Neural progenitor cell (in vitro differentiated cells): ENCODE measurements around the gene CSHL1. TPM values are rescaled to one million over a fixed set of nuclear protein-coding genes. Genes with fewer than 3 reads are reported as not detected.

ENCODE experiments used
- DNase-seq: peaks from one replicate; pipeline ENCODE4 v3.0.0-alpha.2; 2016; ENCODE audit warnings: low spot score
- H2AFZ ChIP-seq: fragments of 200-600 bp; sonication (generic); replicated peaks from 2 replicates; pipeline ENCODE4 v1.6.1; 2016; ENCODE audit warnings: antibody characterized with exemption
- H3F3A ChIP-seq: fragments of 200-600 bp; sonication (generic); 2 replicates; pipeline ENCODE4 v1.6.1; 2016; ENCODE audit warnings: antibody characterized with exemption, low read depth
- H3K27ac ChIP-seq: fragments of 200-600 bp; sonication (generic); 2 replicates; pipeline ENCODE4 v1.5.1; 2016; ENCODE audit warnings: mild to moderate bottlenecking
- H3K27me3 ChIP-seq: fragments of 200-600 bp; sonication (generic); 2 replicates; pipeline ENCODE4 v1.6.1; 2016; ENCODE audit warnings: mild to moderate bottlenecking, moderate library complexity
- H3K36me3 ChIP-seq: fragments of 200-600 bp; sonication (generic); 2 replicates; pipeline ENCODE4 v1.5.1; 2016
- H3K4me1 ChIP-seq: fragments of 200-600 bp; sonication (generic); 2 replicates; pipeline ENCODE4 v1.6.1; 2016; ENCODE audit warnings: mixed run types
- H3K4me2 ChIP-seq: fragments of 200-600 bp; sonication (generic); 2 replicates; pipeline ENCODE4 v1.6.1; 2016
- H3K4me3 ChIP-seq: fragments of 200-600 bp; sonication (generic); 2 replicates; pipeline ENCODE4 v1.5.1; 2016
- H3K79me2 ChIP-seq: fragments of 200-600 bp; sonication (generic); 2 replicates; pipeline ENCODE4 v1.6.1; 2016; ENCODE audit warnings: low read depth
- H3K9ac ChIP-seq: fragments of 200-600 bp; sonication (generic); 2 replicates; pipeline ENCODE4 v1.6.1; 2016
- H3K9me3 ChIP-seq: fragments of 200-600 bp; sonication (generic); 2 replicates; pipeline ENCODE4 v1.5.1; 2016; ENCODE audit warnings: low read depth
- H4K20me1 ChIP-seq: fragments of 200-600 bp; sonication (generic); 2 replicates; pipeline ENCODE4 v1.6.1; 2016; ENCODE audit warnings: low read depth
- H3K27ac Mint-ChIP-seq: 3 replicates; pipeline ENCODE4 v1.8.0; 2021; ENCODE audit warnings: mixed read lengths
- H3K27me3 Mint-ChIP-seq: 2 replicates; pipeline ENCODE4 v1.8.0; 2022; ENCODE audit warnings: low read depth, mild to moderate bottlenecking, inconsistent platforms, moderate library complexity, mixed read lengths; ENCODE audit not compliant: insufficient read depth
- H3K36me3 Mint-ChIP-seq: 3 replicates; pipeline ENCODE4 v1.8.0; 2021; ENCODE audit warnings: mixed read lengths
- H3K4me1 Mint-ChIP-seq: 3 replicates; pipeline ENCODE4 v1.8.0; 2021; ENCODE audit warnings: mixed read lengths
- H3K4me3 Mint-ChIP-seq: 3 replicates; pipeline ENCODE4 v1.8.0; 2021; ENCODE audit warnings: mild to moderate bottlenecking, moderate library complexity, mixed read lengths
- H3K9me3 Mint-ChIP-seq: 3 replicates; pipeline ENCODE4 v1.8.0; 2020; ENCODE audit warnings: mixed read lengths
- CTCF ChIP-seq: fragments of 200-600 bp; sonication (generic); IDR thresholded peaks from 2 replicates; pipeline ENCODE4 v1.5.1; 2017; ENCODE audit warnings: antibody characterized with exemption, mild to moderate bottlenecking
- EZH2 ChIP-seq: fragments of 200-600 bp; sonication (generic); IDR thresholded peaks from 2 replicates; pipeline ENCODE4 v1.6.1; 2017; ENCODE audit warnings: antibody characterized with exemption, mild to moderate bottlenecking, moderate library complexity
- EZH2phosphoT487 ChIP-seq: fragments of 200-600 bp; sonication (generic); IDR thresholded peaks from 2 replicates; pipeline ENCODE4 v1.6.1; 2017; ENCODE audit warnings: antibody characterized with exemption
- total RNA-seq: library from RNA; depleted of rRNA; stranded (reverse); fragments of >200 nt; gene quantifications from 2 replicates; pipeline ENCODE4 v1.2.3, GENCODE V29; 2015; ENCODE audit warnings: low replicate concordance

Gene CSHL1
- total RNA-seq, result not detected in 2 replicates

GRCh38 chr17:63911041-63911635 lies at the start of gene CSHL1:
Gene CSHL1 (minus strand): TSS chr17:63911258. CDS start chr17:63911196, 62 bp downstream.
- H3K36me3 Mint-ChIP-seq, result no peaks in the 10 kb centered on the region
- no peak within 1 kb of the TSS for H3K4me3 ChIP-seq

DNA sequence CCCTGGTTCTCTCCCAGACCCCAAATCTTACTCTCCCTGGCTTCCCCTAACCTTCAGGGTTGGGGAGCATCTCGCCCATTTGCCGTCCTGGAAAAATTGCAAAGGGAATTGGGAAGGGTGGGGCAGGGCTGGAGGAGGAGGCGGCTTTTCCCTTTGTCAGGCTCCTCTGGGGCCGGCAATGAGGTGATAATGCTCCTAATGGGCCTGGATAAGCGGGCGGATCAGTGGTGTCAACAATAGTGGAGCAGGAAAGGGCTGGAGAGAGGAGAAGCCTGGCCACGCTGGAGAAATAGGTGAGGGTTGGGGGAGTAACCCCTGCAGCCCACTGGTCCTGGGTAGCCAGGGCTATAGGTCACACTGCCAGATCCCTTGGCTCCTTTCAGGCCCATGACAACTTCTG lies 49.4 kb upstream of the CSHL1 start:
- Histone ChIP-seq H2AFZ (no peak overlapping the region), H3K27ac (no peak overlapping the region), H3F3A (peaks cover 17% of the 10 kb centered on the region), H3K4me1 (peaks cover 23% of the 10 kb centered on the region), H4K20me1 (no peaks in the 10 kb centered on the region), H3K27me3 (no peaks in the 10 kb centered on the region), H3K79me2 (no peaks in the 10 kb centered on the region), H3K9me3 (no peaks in the 10 kb centered on the region), H3K9ac (no peak overlapping the region), H3K4me2 (peak overlapping the region; percentile 78), H3K4me3 (peak overlapping the region; percentile 35), H3K36me3 (no peaks in the 10 kb centered on the region)
- peaks cover 6% of the 10 kb centered on the region for H3K27me3 Mint-ChIP-seq
- no peak overlapping the region for H3K27ac Mint-ChIP-seq
- H3K4me1 Mint-ChIP-seq, result peaks cover 13% of the 10 kb centered on the region
- TF ChIP-seq CTCF, result no peak
- TF ChIP-seq EZH2phosphoT487, result no peak
- TF ChIP-seq EZH2, result no peak
- H3K36me3 Mint-ChIP-seq, result no peaks in the 10 kb centered on the region
- no peaks in the 10 kb centered on the region for H3K9me3 Mint-ChIP-seq
- no peak overlapping the region for H3K4me3 Mint-ChIP-seq
- DNase-seq, result peak; percentile 68

More at GRCh38 chr17:63911041-63911635, at the start of gene CSHL1:
- Mint-ChIP-seq H3K27me3 (no peaks in the 10 kb centered on the region), H3K27ac (no peak within 1 kb of the TSS), H3K4me1 (no peaks in the 10 kb centered on the region), H3K9me3 (no peaks in the 10 kb centered on the region), H3K4me3 (no peak within 1 kb of the TSS)
- Histone ChIP-seq H3F3A (no peaks in the 10 kb centered on the region), H3K79me2 (no peaks in the 10 kb centered on the region), H2AFZ (no peak within 1 kb of the TSS), H3K4me1 (no peaks in the 10 kb centered on the region), H3K36me3 (no peaks in the 10 kb centered on the region), H3K27me3 (no peaks in the 10 kb centered on the region), H3K4me2 (no peak within 1 kb of the TSS), H3K9ac (no peak within 1 kb of the TSS), H4K20me1 (no peaks in the 10 kb centered on the region), H3K9me3 (no peaks in the 10 kb centered on the region), H3K27ac (no peak within 1 kb of the TSS)
- DNase-seq, result no peak
- no peak for TF ChIP-seq EZH2phosphoT487
- no peak for TF ChIP-seq CTCF
- no peak for TF ChIP-seq EZH2

GRCh38 chr17:63960006-63960405 lies 48.9 kb upstream of the CSHL1 start:
- peak overlapping the region; percentile 78 for H3K4me2 ChIP-seq
- no peak overlapping the region for H3K27ac ChIP-seq
- Mint-ChIP-seq H3K27ac (no peak overlapping the region), H3K36me3 (no peaks in the 10 kb centered on the region), H3K4me3 (no peak overlapping the region), H3K27me3 (peaks cover 9% of the 10 kb centered on the region), H3K9me3 (no peaks in the 10 kb centered on the region), H3K4me1 (peaks cover 13% of the 10 kb centered on the region)
- H3F3A ChIP-seq, result peaks cover 17% of the 10 kb centered on the region
- H3K36me3 ChIP-seq, result no peaks in the 10 kb centered on the region
- H3K4me3 ChIP-seq, result no peak overlapping the region
- H4K20me1 ChIP-seq, result no peaks in the 10 kb centered on the region
- H3K79me2 ChIP-seq, result no peaks in the 10 kb centered on the region
- no peak for DNase-seq
- H3K27me3 ChIP-seq, result no peaks in the 10 kb centered on the region
- peaks cover 23% of the 10 kb centered on the region for H3K4me1 ChIP-seq
- H3K9ac ChIP-seq, result no peak overlapping the region
- TF ChIP-seq EZH2 (no peak), CTCF (no peak), EZH2phosphoT487 (no peak)
- no peak overlapping the region for H2AFZ ChIP-seq
- H3K9me3 ChIP-seq, result no peaks in the 10 kb centered on the region
